Measurements from ENCODE around the gene ERFE. TPM values are rescaled to one million over a fixed set of nuclear protein-coding genes. Genes with fewer than 3 reads are reported as not detected.

ERFE gene
- total RNA-seq, 1 experiment from 2014 or later, result 9.7 TPM

GRCh38 chr2:238216651-238217184 lies 57.9 kb downstream of the ERFE start:
- Histone ChIP-seq H3K4me2 (no peak overlapping the region), H2AFZ (no peak overlapping the region), H3K27me3 (ENCODE audit: insufficient read depth, low read depth) (peaks cover 7% of the 10 kb centered on the region; the same call in 1 of the 2 replicates), H3F3A (ENCODE audit: insufficient read depth, low read depth) (no peaks in the 10 kb centered on the region), H3K9me2 (ENCODE audit: insufficient read depth) (no peaks in the 10 kb centered on the region), H3K79me2 (ENCODE audit: low read depth) (no peaks in the 10 kb centered on the region), H3K36me3 (ENCODE audit: low read depth) (no peaks in the 10 kb centered on the region), H3K4me1 (replicated peaks; ENCODE audit: insufficient read depth) (no peaks in the 10 kb centered on the region), H3K4me3 (no peak overlapping the region), H3K27ac (no peak overlapping the region), H4K20me1 (ENCODE audit: insufficient read depth) (no peaks in the 10 kb centered on the region), H3K9me3 (ENCODE audit: insufficient read depth, low read depth) (no peaks in the 10 kb centered on the region; the same call in 1 of the 2 replicates)
- CTCF ChIA-PET, result no interaction called here
- intact Hi-C loops (cut with micrococcal nuclease; ENCODE audit: unreplicated experiment), result no loop called here
- POLR2A ChIA-PET (ENCODE audit: unreplicated experiment), result interaction anchor here (0.6 kb wide), 1 partner anchor 156 kb away, joined by 5 read pairs; the partner anchor contains the start of gene SCLY
- BruUV-seq (replicated peaks), result no TSS peak
- DNase-seq, result no peak
- no peak for TF ChIP-seq EZH2 (IDR thresholded peaks at IDR 0.05; ENCODE audit: low read depth)
- no peak for TF ChIP-seq CTCF (conservative IDR thresholded peaks at IDR 0.05)

Other genes starting within 250 kb of the ERFE start
- 76.7 and 103 TPM in 2 replicates for gene UBE2F, start 192.0 kb upstream of the ERFE start, total RNA-seq (2021)
- 33.9 and 40.0 TPM in 2 replicates for gene SCLY, start 98.0 kb upstream of the ERFE start, total RNA-seq (2021)
- gene ESPNL, start 58.6 kb upstream of the ERFE start, total RNA-seq (2021), result 1.1 and 2.2 TPM in 2 replicates
- gene KLHL30, start 20.3 kb upstream of the ERFE start, total RNA-seq (2021), result 0.80 and 1.2 TPM in 2 replicates
- 55.6 and 65.2 TPM in 2 replicates for gene ILKAP, start 44.7 kb downstream of the ERFE start, total RNA-seq (2021)
- 8.4 and 14.3 TPM in 2 replicates for gene HES6, start 81.1 kb downstream of the ERFE start, total RNA-seq (2021)
- 18.9 and 22.9 TPM in 2 replicates for gene PER2, start 129.6 kb downstream of the ERFE start, total RNA-seq (2021)
- gene TRAF3IP1, start 161.5 kb downstream of the ERFE start, total RNA-seq (2021), result 50.2 and 51.7 TPM in 2 replicates